HG03469 (cell line): ENCODE data around the gene DCAF5.
"Not testable (repeated sequence)": the region's sequence is repeated elsewhere in the genome, so short reads cannot be mapped to it uniquely, and the experiment has no call there.

ENCODE experiments used
- ATAC-seq: cut with Tn5 transposase; IDR thresholded peaks from one replicate; pipeline ENCODE4 v1.9.1; 2021; ENCODE audit warnings: mild to moderate bottlenecking, moderate library complexity, moderate number of reproducible peaks; ENCODE audit not compliant: unreplicated experiment

The DCAF5 gene

DNA sequence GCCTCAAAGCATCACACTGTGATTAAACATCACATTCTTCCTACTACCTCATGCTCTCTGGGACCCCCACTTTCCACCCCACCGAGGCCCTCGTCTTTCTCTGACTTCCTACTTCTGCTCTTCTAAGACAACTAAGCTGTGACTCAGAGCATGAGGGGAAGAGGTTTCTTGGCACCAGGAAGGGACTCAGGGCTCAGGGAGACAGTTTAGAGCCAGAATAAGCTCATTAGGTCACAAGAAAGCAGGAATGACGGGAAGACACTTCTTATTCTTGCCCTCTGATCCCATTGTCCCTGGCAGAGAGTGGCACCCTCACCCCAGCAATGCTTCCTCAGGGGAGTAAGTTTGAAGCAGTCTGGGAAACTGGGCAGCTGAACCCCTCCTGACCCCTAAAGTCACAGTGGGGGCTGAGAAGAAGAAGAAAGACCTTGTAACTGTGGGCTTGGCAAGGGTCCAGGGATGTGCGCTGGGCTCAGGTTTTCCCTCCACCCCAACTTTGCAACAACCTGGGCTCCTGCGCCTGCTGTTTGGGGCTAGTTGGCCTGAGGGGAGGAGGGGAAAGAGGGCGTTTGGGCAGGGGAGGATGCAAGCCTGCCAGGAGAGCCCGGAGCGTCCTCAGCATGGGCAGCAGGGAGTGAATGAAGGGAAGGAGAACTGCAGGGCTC is 109.2 kb downstream of the DCAF5 start:
- no peak for ATAC-seq

DNA sequence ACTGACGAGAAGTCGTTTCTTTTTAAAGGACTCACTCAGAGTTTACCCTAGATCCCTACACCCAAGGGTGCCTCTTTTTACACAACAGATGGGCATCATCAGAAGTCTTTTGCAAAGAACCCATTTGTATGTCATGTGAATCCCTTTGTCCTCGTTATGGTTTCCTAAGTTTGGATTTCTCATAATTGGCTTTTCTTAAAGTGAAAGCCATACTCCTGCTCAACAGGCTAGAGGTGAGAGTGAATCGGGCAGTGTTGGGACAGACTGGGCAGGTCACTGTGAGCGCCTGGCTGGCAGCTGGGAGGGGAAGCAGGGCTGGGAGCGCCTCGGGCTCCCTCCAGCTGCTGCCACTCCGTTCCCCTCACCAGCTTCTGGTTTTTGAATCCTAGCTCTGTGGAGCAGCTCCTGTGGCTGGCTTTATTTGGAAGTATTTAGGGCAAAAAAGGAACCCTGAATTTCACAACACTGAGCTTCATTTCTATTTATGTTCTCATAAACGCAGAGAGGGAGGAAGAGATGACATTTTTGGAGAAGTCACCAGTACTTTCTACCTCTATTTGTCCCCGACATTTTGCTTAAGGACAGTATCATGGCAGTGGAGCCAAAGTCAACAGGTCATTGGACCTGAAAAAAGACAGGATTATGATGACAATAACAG is 110.0 kb downstream of the DCAF5 start:
- no peak for ATAC-seq

DNA sequence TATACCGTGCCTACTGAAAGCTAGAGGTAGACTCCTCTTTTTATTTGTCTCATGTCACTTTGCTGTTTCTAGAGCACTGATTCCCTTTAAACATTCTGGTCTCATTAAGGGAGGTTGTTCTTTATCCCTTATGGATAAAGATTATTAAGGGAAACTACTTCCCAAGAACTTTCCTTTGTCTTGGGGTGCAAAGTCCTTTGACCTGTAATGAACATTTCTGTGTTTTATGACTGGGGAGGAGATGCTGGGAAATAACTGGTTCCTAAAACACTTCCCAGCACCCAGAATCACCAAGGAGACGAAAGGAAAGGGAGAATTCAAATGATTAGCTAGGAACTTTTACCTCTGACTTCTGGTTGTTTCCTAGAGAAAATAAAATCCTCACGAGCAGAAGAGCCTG is 110.6 kb downstream of the DCAF5 start:
- no peak for ATAC-seq

DNA sequence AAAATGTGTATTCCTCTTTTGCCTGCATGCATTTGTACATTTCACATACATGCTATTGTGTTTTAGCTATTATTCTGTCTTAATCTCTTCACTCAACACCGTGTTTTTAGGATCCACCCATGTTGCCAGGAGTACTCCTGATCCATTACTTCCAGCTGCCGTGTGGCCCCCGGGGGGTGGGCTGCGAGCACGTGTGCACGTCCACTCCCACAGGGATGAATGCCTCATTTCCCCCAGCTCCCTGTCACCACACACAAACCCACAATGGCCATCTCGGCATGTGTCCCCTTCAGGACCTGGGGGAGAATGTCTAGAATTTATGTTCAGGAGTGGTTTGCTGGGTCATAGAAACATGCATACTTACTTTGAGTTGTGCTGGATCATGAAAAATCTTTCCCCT is 111.1 kb downstream of the DCAF5 start:
- no peak for ATAC-seq

DNA sequence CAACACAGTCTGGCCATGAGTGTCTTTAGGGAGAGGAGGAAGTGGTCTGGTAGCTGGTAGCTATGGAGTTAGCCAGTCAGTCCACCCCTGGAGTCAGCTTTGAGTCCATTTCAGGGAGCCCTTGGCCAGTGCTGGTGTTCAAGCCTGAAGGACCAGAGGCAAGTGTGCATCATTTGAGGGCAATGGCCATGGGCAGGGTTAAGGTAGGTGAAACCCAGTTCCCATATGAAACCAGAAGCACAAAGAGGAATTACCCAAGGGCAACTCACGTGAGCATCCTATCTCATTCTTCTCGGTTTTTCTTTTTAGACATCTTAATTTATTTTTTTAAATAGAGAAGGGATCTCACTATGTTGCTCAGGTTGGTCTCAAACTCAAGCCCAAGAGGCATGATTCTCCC is 112.6 kb downstream of the DCAF5 start:
- ATAC-seq: no peak

DNA sequence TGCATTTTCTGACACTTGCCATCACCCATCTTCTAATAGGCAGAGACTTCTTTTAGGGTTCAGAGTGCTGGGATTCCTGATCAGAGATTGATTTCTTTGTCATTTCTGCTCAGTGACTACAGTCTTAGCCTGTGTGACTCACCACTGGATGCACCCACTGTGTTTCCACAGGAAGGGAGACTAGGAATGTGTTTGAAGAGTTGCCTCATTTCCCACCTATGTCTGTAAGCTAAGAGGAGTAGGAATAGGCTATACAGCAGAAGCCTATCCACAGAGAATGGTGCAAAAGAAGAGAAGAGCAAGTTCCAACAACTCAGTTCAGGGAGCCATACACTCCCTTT is 113.7 kb downstream of the DCAF5 start:
- ATAC-seq: no peak

DNA sequence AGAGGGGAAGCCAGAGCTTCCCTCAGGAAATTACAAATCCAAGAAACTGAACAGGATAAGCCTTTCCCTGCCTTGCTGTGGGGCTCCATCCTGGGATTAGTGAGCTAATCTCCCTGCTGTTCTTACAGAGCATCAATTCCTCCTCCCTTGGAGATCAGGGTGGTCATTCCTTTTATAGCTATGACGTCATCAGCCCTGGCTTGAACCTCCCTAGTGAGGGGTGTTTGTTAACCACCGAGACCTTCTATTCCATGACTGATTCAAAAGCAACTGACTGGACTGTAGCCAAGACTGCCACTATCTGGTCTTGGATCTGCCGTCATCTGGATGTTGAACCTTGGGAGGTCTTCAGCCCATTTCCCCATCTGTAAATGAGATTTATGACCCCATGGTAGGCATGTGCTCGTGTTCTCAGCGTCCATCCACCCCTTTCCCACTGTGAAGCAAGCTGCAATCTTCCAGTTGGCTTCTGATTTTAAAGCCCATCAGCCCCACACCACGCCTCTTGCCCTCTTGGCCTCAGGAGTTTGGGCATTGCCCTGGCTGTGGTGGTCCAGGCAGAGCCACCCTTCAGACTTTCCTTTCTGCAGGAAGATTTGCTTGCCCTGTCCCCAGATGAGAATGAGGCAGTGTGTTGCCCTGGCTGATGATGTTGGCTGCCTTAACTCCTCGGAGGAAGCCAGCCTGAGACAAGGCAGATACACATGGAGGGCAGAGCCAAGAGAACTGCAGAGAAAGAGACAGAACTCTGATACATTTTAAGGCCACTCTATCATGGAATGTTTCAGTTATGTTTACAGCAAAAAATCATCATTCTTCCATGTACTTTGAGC is 114.2 kb downstream of the DCAF5 start:
- no peak for ATAC-seq

DNA sequence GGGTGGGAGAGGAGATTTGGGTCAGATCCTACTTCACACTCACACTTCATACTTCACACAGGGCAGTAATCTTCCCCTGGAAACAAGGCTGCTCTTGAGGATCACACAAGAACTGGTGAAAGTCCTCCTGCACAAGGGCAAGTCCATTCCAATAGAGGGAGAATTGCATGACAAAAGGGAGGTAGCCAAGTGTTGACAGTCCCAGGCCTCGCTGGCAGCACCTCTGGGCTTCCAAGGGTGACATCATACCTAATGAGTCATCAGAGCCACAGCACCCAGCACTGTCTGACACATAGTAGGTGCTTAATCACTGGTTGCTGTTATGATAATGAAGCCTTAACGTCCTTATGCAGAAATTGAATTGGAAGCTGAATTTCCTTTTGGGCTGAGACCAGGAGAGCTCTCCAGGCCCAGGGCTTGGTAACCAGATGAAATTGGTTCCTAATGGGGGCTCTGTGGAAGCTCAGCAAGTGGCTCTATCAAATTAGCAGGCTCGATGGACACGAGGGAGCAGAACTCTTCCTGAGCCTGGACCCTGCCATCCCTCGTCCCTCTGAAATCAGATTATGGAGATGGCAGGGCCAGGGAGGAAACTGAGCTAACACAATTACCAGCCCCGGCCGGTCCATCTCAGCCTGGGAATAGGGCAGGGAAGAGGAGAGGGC is 115.0 kb downstream of the DCAF5 start:
- no peak for ATAC-seq

DNA sequence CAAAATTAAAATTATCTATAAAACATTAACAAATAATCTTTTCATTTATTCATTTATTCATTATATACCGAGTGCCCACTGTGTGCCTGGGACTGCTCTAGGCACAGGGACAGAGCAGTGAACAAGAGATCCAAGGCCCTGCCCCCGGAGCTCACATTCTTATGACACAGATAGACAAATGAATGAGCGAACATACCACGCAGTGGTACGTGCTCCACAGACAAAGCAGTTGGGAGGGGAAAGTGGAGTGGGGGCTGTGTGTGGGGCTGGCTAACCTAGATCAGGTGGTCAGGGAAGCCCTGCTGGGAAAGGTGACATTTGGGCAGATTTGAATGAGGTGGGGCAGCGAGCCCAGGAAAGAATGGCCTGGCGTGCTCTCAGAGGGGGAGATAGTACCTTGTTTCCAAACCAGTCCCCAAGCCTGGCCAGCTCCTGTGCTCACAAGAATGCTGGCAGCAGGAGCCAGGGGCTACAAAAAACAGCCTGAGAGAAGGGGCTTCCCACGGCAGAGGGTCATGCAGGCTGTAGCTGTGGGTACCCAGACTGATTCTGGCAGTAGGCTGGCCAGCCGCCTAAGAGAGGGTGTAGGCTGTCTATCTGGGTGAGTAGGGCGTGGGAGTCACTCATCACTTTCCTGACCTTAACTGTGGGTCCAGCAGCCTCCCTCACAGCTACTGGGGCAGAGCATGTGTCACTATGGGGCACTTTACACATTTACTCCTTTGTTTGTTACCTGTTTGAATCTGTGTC is 116.0 kb downstream of the DCAF5 start:
- ATAC-seq: no peak

DNA sequence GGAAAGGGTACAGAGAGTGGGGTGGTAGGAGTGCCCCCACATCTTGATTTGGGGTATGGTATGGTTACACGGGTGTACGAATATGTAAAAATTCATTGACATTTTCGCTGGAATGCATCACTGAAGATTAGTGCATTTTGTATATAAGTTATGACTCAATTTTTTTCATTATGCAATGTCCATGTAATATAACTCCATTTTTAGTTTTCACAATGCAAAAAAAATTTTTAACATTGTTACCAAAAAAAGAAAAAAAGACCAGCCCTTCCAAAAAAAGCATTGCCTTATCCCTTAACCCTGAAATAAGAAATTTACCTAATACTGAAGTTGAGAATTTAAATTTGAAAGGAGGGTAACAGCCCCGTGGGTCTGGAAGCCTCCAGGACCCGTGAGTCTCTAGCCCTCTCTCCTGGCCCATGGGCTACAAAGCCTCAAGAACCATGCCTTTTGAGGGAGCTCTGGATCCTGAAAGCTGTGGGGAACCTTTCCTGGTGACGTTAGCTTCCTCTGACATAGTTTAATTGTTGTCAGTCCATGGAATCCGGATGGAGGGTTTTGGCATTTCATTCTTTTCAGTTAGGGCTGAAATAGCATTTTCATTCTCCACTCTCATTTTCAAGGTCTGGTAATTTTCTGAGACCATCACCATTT is 118.2 kb downstream of the DCAF5 start:
- no peak for ATAC-seq

DNA sequence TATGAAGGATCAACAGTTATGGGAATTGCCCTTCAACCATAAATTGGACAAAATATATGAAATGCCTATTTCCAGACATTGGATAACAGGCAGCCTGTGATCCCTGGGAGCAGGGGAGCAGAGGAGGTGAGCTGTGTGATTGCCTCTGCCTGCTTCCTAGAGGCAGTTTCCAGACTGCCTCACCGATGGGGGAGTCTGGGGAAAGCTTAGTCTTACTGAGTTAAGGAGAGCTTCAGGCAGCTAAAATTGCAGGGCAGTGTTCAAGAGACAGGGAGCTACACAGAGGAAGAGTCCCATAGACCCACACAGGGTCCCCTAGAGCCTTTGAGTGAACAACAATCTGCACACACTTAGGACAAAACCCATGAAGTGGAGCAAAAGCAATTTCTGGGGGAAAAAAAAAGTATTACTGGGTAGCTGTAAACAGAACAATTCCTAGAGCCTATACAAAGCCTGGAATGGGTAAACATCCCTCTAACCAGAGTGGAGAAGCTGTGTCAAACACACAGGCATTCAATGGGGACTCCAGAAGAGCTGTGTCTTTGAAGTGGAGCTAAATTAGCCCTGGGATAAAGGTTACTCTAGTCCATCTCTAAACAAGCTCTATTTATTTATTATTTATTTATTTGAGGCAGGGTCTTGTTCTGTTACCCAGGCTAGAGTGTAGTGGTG is 125.5 kb downstream of the DCAF5 start:
- no peak for ATAC-seq

DNA sequence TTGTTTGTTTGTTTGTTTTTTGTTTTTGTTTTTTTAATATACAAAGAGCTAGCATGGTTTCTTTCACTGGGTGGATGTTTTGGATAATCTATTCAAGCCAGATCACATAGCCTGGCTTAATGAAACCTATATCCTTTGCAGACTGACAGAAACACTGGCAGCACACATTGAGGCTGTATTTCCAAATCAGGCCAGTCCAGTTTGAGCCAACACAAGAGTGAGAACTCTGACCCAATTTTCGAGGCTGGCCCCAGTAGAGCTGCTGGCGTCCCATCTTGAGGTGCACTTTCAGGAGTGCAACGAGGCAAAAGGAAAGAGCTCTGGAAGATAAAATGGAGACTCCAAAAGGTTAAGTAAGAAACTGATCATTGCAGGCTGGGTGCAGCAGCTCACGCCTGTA is 129.9 kb downstream of the DCAF5 start:
- no peak for ATAC-seq

DNA sequence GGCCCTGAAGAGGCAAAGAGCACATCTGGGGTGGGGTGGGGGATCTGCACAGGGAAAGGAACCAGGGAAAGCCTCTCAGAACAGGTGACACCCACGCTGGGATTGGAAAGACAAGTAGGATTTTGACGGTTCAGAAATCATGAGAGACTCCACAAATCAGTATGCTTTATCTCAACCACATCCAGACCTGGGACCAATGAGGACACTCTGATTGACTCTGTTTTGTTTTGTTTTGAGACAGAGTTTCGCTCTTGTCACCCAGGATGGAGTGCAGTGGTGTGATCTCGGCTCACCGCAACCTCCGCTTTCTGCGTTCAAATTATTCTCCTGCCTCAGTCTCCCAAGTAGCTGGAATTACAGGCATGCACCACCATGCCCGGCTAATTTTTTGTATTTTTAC is 130.8 kb downstream of the DCAF5 start:
- not testable (repeated sequence) for ATAC-seq

DNA sequence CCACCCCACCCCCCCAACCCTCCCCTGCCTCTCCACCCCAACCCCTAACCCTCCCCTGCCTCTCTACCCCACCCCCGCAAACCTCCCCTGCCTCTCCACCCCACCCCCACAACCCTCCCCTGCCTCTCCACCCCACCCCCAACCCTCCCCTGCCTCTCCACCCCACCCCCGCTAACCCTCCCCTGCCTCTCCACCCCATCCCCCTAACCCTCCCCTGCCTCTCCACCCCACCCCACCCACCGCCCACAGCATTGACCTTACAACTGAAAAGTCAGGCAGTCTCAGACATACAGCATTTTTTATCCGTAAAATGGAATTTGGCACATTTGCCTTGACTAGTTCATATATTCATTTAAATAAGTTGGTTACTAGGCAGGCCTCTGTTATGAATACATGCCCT is 135.2 kb downstream of the DCAF5 start:
- ATAC-seq: no peak

DNA sequence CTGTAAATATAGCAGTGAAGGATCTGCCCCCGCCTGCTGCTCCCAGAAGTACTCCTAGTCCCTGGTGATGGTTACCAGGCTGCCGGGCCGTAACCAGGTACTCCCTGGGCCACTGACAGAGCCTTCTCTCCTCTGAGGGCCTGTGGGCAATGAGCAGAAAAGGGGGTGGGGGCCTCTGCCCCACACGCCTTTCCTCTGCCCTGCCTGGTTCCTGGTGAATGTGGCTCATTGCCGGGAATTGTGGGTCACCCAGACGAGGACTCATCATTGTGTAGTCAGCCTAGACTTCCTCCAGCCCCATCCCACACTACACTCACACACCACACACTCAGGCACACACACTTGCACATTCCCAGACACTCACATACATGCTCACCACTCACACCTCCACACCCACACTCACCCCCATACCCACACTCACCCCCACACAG is 138.1 kb downstream of the DCAF5 start:
- no peak for ATAC-seq

DNA sequence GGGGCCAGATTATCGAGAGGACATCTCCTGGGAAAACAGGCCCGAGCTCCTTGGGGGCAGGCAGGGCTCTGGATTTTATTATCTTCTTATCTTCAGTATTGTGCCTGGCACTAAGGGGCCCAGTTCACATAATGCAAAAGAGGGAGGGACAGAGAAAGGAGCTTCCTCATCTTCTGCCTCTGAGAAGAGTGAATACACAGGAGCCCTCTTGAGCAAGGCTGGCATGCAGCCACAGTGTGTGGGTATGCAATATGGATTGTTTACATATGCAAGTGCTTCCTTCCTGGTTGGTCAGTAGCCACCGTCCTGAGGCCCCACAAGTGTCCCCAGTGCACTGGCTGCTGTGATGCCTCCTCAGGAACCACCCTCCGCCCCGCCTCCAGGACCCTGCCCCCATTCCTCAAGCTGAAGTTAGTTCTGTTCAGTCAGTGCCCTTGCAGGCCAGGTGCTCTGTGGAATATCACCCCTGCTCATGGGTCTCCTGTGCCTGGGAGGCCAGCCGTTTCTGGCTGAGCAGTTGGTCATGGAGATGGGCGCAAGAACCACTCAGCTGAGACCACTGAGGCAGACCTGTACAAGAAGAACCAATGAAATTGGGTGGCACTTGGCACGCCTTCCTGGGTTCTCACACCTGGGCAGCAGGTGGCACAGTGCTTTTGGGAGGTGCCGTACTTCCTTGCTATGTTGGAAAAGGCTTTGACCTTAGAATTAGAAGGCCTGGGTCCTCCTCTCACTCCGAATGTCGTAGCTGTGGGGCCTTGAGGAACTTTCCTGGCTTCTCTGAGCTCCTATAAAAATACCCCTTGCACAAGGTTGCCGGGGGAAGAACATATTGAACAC is 138.8 kb downstream of the DCAF5 start:
- ATAC-seq: no peak

DNA sequence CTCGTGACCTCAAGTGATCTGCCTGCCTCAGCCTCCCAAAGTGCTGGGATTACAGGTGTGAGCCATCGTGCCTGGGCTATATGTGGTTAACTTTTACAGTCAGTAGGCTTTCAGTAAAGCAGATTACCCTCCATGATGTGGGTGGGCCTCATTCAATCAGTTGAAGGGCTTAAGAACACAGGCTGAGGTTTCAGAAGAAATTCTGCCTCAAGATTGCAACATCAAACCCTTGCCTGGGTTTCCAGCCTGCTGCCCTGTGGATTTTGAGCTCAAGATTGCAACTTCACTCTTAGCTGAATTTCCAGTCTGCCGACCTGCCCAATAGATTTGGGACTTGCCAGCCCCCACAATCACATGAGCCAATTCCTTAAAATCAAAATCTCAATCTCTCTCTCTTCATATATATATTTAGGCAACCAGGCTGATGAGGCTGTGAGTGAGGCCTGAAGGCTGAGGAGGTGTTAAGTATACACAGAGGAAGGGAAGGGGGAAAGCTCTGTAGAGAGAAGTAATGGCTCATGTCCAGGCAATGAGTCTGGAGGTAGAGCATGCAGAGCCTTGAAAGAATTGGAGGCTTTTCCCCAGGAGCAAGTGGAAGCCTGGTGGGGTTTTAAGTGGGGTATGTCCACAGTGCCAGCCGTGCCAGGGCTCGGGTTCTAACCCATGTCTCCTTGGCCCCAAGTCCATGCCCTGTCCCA is 140.5 kb downstream of the DCAF5 start:
- ATAC-seq: no peak

DNA sequence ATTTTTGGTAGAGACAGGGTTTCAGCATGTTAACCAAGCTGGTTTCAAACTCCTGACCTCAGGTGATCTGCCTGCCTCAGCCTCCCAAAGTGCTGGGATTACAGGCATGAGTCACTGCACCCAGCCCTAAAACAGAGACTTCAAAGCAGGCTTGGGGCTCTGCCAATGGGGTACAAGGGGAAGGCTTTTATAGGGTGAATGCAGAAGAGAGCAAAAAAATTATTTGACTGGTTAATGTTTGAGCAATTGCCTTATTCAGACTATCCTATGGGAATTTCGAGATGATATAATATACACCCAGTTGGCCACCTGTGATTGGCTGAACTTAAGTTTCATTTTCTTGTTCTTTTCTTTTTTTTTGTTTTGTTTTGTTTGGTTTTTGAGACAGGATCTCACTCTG is 142.3 kb downstream of the DCAF5 start:
- no peak for ATAC-seq
